ENCODE results near the gene ACBD6. TPM values are rescaled to one million over a fixed set of nuclear protein-coding genes. Genes with fewer than 3 reads are reported as not detected.
A peak's percentile ranks its signal among the peaks of the same experiment; 100 is the strongest.

Gene ACBD6
- total RNA-seq, 2 donors from 2014 or later, result 43.2 to 54.5 TPM

DNA sequence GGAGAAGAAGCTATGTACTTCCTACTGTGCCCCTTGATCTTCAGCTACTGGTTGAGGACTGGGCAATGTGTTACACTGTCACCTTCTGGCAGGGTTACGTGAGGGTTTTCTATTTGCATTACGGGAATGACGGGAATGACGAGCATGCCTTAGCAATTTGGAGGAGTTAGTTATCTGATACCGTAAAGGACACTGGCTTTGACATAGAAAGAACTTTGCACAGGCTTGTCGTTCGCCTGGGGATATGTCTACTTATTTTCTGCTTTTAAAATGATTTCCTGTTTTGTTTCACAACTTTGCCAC, 19.8 kb upstream of the ACBD6 start:
- no peaks in the 10 kb centered on the region for H3K9me3 ChIP-seq (ENCODE audit: control insufficient read depth, low read length)
- WGBS, 2 experiments (ENCODE audit: insufficient coverage in 1 of 2, insufficient read length in 1 of 2), result 80 to 81% methylated on average over 5 to 7 of the region's 7 CpGs
- H3K9ac ChIP-seq (ENCODE audit: extremely low read depth, low read length, poor library complexity, severe bottlenecking), result no peak overlapping the region
- no peaks in the 10 kb centered on the region for H3K27me3 ChIP-seq (ENCODE audit: control insufficient read depth, insufficient read depth, low read length, poor library complexity, severe bottlenecking)
- no peaks in the 10 kb centered on the region for H3K36me3 ChIP-seq (ENCODE audit: control insufficient read depth, insufficient read depth, low read length)
- peaks cover 3% of the 10 kb centered on the region for H3K27me3 Mint-ChIP-seq (ENCODE audit: insufficient read depth)
- no peaks in the 10 kb centered on the region for H3K4me1 ChIP-seq (ENCODE audit: control insufficient read depth, insufficient read depth, low read length)
- H3K4me3 Mint-ChIP-seq, result no peak overlapping the region
- no peak overlapping the region for H3K27ac ChIP-seq (ENCODE audit: low read depth, low read length)
- peak; percentile 69 for DNase-seq
- H3K36me3 Mint-ChIP-seq (ENCODE audit: low read depth), result no peaks in the 10 kb centered on the region
- no peak overlapping the region for H3K4me3 ChIP-seq (ENCODE audit: low read length)
- H3K27ac Mint-ChIP-seq, result no peak overlapping the region
- TF ChIP-seq, protein P1, sequence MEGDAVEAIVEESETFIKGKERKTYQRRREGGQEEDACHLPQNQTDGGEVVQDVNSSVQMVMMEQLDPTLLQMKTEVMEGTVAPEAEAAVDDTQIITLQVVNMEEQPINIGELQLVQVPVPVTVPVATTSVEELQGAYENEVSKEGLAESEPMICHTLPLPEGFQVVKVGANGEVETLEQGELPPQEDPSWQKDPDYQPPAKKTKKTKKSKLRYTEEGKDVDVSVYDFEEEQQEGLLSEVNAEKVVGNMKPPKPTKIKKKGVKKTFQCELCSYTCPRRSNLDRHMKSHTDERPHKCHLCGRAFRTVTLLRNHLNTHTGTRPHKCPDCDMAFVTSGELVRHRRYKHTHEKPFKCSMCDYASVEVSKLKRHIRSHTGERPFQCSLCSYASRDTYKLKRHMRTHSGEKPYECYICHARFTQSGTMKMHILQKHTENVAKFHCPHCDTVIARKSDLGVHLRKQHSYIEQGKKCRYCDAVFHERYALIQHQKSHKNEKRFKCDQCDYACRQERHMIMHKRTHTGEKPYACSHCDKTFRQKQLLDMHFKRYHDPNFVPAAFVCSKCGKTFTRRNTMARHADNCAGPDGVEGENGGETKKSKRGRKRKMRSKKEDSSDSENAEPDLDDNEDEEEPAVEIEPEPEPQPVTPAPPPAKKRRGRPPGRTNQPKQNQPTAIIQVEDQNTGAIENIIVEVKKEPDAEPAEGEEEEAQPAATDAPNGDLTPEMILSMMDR (conservative IDR thresholded peaks at IDR 0.05), result no peak
- H3K9me3 Mint-ChIP-seq, result no peaks in the 10 kb centered on the region
- H3K4me1 Mint-ChIP-seq, result peaks cover 7% of the 10 kb centered on the region

DNA sequence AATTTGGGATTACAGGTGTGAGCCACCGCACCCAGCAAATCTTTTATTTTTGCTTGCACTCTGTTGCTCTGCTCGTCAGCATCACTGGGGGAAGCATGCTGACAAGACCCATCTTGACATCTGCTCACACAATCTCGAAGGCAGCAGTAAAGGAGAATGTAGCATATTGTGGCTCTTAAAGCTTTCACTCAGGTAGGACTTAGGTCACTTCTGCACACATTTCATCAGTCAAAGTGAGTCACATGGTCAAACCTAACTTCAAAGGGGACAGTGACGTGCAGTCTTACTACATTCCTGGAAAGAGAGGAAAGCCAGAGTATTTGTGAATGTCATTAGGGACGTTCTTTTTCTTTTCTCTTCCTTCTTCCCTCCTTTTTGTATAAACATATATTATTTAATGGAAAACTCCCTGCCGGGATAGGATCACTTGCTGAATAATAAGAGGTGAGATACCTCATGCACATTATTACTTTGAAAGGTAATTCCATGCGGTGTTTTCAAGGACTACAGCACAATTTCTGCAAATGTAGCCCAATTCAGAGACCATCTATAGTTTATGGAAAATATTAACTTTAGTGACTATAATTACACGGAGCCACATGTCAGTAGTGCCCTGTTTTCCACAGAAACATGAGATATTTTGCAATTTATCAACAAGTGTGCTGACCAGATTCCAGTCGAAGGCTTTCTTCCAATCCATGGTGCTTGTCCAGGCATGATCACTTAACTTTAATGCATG, 19.3 kb upstream of the ACBD6 start:
- TF ChIP-seq, protein P1 (conservative IDR thresholded peaks at IDR 0.05), result no peak
- H3K4me1 Mint-ChIP-seq, result peaks cover 6% of the 10 kb centered on the region
- Histone ChIP-seq H3K9me3 (ENCODE audit: control insufficient read depth, low read length) (no peaks in the 10 kb centered on the region), H3K27ac (ENCODE audit: low read depth, low read length) (no peak overlapping the region), H3K9ac (ENCODE audit: extremely low read depth, low read length, poor library complexity, severe bottlenecking) (no peak overlapping the region), H3K27me3 (ENCODE audit: control insufficient read depth, insufficient read depth, low read length, poor library complexity, severe bottlenecking) (no peaks in the 10 kb centered on the region), H3K4me3 (ENCODE audit: low read length) (no peak overlapping the region), H3K36me3 (ENCODE audit: control insufficient read depth, insufficient read depth, low read length) (no peaks in the 10 kb centered on the region), H3K4me1 (ENCODE audit: control insufficient read depth, insufficient read depth, low read length) (no peaks in the 10 kb centered on the region)
- DNase-seq, result no peak
- 75 to 83% methylated on average over 4 to 9 of the region's 9 CpGs for WGBS, 2 experiments (ENCODE audit: insufficient coverage in 1 of 2, insufficient read length in 1 of 2)
- no peaks in the 10 kb centered on the region for H3K36me3 Mint-ChIP-seq (ENCODE audit: low read depth)
- H3K27ac Mint-ChIP-seq, result no peak overlapping the region
- no peaks in the 10 kb centered on the region for H3K9me3 Mint-ChIP-seq
- H3K27me3 Mint-ChIP-seq (ENCODE audit: insufficient read depth), result peaks cover 3% of the 10 kb centered on the region
- no peak overlapping the region for H3K4me3 Mint-ChIP-seq

DNA sequence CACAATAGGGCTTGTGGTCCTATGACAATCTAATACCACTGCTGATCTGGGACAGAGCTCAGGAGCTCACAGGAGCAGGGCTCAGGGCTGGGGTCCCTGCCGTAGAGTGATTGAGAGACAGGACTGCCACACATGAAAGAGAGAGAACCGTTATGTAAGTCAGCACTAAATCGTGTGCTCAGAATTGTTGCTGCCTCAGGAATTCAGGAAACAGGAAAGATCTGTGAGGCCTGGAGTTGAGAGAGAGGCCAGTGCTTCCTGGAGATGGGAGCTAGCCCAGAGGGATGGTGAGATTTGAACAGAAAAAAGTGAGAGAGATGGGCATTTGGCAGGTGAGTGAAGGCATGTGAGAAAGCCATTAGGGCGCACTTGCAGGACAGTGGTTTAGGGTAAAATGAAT, 17.5 kb upstream of the ACBD6 start:
- no peak overlapping the region for H3K27ac ChIP-seq (ENCODE audit: low read depth, low read length)
- H3K4me3 ChIP-seq (ENCODE audit: low read length), result no peak overlapping the region
- H3K4me1 ChIP-seq (ENCODE audit: control insufficient read depth, insufficient read depth, low read length), result no peaks in the 10 kb centered on the region
- Mint-ChIP-seq H3K27ac (no peak overlapping the region), H3K36me3 (ENCODE audit: low read depth) (no peaks in the 10 kb centered on the region), H3K9me3 (no peaks in the 10 kb centered on the region), H3K4me3 (no peak overlapping the region), H3K27me3 (ENCODE audit: insufficient read depth) (no peaks in the 10 kb centered on the region), H3K4me1 (peaks cover 6% of the 10 kb centered on the region)
- 77 to 78% methylated on average over 4 of the region's 4 CpGs for WGBS, 2 experiments (ENCODE audit: insufficient coverage in 1 of 2, insufficient read length in 1 of 2)
- no peaks in the 10 kb centered on the region for H3K36me3 ChIP-seq (ENCODE audit: control insufficient read depth, insufficient read depth, low read length)
- no peak overlapping the region for H3K9ac ChIP-seq (ENCODE audit: extremely low read depth, low read length, poor library complexity, severe bottlenecking)
- no peaks in the 10 kb centered on the region for H3K9me3 ChIP-seq (ENCODE audit: control insufficient read depth, low read length)
- DNase-seq, result no peak
- TF ChIP-seq, protein P1 (conservative IDR thresholded peaks at IDR 0.05), result no peak
- H3K27me3 ChIP-seq (ENCODE audit: control insufficient read depth, insufficient read depth, low read length, poor library complexity, severe bottlenecking), result no peaks in the 10 kb centered on the region

Data from endodermal cell (in vitro differentiated cells).